Stomach (tissue), 4 donors: Measurements from ENCODE around the gene TMEM151B.

Experiments used
- POLR2A ChIP-seq, 4 donors: fragments of 450-650 bp; IDR thresholded peaks; one replicate each; pipeline ENCODE4 v1.6.1; 2016; ENCODE audit warnings: antibody characterized with exemption in 4 of 4, control low read depth in 2 of 4, mild to moderate bottlenecking in 1 of 4, moderate library complexity in 1 of 4
- POLR2AphosphoS5 ChIP-seq, 3 donors: sonication (generic); formaldehyde crosslinking; IDR thresholded peaks; one replicate each; pipeline ENCODE4 v1.6.1; 2016; ENCODE audit warnings: antibody characterized with exemption in 3 of 3
- TF ChIP-seq, protein P1 (sequence below), 7 experiments: fragments of 450-650 bp in 4 of 7; fragments of 200-600 bp in 3 of 7; sonication (generic) in 3 of 7; IDR thresholded peaks; one replicate each; pipeline ENCODE4 v1.5.1; 2016 to 2019; ENCODE audit warnings: antibody characterized with exemption in 7 of 7, control low read depth in 2 of 7, mild to moderate bottlenecking in 1 of 7

DNA sequence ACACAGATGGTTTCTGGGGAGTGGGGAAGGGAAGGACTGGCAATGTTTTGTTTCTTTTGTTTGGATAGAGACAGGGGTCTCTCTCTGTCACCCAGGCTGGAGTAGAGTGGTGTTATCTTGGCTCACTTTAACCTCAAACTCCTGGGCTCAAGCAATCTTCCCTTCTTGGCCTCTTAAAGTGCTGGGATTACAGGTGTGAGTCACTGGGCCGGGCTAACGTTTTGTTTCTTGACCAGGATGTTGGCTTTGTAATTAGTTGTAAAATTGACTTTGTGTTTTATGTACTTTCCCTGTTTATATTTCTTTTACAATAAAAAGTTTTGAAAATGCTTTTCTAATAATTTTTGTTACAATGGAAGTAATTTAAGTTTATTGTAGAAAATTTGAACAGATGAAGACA lies 83.1 kb downstream of the TMEM151B start:
- TF ChIP-seq, protein P1, sequence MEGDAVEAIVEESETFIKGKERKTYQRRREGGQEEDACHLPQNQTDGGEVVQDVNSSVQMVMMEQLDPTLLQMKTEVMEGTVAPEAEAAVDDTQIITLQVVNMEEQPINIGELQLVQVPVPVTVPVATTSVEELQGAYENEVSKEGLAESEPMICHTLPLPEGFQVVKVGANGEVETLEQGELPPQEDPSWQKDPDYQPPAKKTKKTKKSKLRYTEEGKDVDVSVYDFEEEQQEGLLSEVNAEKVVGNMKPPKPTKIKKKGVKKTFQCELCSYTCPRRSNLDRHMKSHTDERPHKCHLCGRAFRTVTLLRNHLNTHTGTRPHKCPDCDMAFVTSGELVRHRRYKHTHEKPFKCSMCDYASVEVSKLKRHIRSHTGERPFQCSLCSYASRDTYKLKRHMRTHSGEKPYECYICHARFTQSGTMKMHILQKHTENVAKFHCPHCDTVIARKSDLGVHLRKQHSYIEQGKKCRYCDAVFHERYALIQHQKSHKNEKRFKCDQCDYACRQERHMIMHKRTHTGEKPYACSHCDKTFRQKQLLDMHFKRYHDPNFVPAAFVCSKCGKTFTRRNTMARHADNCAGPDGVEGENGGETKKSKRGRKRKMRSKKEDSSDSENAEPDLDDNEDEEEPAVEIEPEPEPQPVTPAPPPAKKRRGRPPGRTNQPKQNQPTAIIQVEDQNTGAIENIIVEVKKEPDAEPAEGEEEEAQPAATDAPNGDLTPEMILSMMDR (IDR thresholded peaks at IDR 0.05): no peak
- no peak for TF ChIP-seq POLR2A (IDR thresholded peaks at IDR 0.05)
- TF ChIP-seq POLR2AphosphoS5 (IDR thresholded peaks at IDR 0.05): no peak
